Mesenteric fat pad (tissue), 1 donor: Measurements from ENCODE around the gene PTPRN2. TPM values are rescaled to one million over a fixed set of nuclear protein-coding genes. Genes with fewer than 3 reads are reported as not detected.
"Not testable (repeated sequence)": the region's sequence is repeated elsewhere in the genome, so short reads cannot be mapped to it uniquely, and the experiment has no call there.

ENCODE experiments used
- DNase-seq: peaks from one replicate; pipeline ENCODE4 v3.0.0-alpha.2; 2020; ENCODE audit warnings: low spot score
- total RNA-seq: library from RNA; stranded (reverse); fragmentation: NEBNext Ultra II Directional; extraction: Animal tissue kit (Norgen Biotek cat#: 25700); gene quantifications from one replicate; pipeline ENCODE4 v1.2.1, GENCODE V29; 2021
- donor health status: DM: yes; HTN: yes; CAD: no.

Gene PTPRN2
- total RNA-seq, 1 donor from 2014 or later = 2.6 TPM

DNA sequence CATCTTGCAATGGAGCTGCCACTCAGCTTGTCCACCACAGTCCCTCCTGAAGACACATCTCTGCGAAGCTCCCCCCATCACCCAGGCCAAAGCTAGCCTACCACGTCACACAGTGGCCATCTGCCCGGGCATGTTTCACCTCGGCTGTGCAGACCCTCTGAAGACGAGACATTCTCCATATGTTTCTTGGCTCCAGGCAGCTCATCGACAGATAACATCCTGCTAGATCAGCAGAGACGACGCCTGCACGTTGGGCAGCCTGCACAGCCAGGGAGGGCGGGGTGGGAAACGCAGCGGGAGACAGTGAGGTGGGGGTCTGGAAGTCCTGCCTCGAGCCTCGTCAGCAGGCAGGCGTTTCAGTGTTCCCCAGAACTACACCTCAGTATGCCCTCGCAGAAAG, 53.0 kb downstream of the PTPRN2 start:
- no peak for DNase-seq

DNA sequence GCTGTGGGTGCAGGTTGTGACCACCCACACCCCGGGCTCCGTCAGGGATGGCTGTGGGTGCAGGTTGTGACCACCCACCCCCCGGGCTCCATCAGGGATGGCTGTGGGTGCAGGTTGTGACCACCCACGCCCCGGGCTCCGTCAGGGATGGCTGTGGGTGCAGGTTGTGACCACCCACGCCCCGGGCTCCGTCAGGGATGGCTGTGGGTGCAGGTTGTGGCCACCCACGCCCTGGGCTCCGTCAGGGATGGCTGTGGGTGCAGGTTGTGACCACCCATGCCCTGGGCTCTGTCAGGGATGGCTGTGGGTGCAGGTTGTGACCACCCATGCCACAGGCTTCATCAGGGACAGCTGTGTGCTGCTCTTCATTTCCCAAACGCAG, 53.5 kb downstream of the PTPRN2 start:
- not testable (repeated sequence) for DNase-seq

DNA sequence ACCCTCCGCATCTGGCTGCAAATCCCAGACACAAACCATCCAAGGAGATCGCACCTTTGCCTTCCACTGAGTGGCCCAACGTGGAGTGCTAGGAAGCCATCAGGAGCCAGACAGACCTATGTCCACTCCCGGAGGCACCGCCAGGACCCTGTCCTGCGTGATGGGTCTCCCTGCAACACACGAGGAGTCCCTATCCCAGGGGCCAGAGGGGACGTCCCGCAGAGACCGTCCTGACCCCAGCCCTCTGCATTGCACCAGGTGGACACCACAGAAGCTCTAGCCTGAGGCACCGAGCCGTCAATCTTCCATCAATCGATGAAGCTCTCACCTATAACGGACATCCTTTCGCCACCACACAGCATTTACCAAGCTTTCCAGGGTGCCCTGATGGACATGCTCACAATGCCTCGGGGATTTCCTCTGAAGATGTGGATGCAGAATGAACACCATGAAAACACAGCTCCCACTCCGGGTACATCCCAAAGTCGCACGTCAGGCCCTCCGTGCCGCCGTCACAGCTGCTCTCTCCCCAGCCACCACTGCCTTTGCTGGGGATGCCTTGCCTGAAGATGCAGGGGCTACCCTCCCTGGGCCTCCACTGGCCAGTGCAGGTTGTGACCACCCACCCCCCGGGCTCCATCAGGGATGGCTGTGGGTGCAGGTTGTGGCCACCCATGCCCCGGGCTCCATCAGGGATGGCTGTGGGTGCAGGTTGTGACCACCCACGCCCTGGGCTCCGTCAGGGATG, 54.1 kb downstream of the PTPRN2 start:
- DNase-seq = no peak

DNA sequence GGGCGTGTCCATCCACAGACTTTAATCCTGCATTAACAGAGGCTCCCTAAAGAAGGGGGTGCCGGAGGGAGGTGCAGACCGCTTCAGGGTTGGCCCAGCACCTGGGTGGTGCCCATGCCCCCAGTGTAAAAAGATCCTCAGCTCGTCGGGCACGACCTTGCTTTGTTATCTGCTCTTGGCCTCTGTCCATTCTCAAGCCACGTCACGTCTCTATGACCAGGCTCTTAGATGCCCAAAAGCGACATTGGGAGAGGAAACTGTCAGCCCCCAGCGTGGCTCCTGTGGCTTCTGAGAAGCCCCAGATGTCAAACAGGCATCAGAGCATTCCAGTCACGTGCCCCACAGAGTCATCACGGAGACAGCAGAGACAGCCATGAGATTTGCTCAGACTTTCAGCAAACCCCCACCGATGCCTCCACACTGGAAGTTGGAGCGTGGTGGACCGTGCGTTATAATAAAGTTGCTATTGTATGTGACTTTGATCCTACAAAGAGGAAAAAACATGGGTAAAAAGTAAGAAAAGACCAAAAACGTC, 55.5 kb downstream of the PTPRN2 start:
- no peak for DNase-seq

DNA sequence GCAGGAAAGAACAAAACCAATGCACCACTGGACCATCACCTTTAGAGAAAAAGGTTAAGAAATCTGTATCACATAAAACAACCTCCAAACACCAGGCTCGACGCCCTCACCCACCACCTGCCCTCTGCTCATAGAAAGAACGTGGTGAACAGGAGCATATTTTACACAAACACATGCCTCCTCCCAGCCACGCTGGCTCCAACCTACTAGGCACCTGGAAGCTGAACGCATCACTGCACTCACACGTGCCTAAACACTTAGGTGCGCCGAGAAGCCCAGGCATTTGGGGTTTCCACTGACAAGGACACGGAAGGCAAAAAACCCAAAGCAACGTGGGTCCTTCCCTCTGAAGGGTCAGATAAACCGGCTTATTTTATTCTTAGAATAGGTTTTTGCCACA, 56.0 kb downstream of the PTPRN2 start:
- no peak for DNase-seq

DNA sequence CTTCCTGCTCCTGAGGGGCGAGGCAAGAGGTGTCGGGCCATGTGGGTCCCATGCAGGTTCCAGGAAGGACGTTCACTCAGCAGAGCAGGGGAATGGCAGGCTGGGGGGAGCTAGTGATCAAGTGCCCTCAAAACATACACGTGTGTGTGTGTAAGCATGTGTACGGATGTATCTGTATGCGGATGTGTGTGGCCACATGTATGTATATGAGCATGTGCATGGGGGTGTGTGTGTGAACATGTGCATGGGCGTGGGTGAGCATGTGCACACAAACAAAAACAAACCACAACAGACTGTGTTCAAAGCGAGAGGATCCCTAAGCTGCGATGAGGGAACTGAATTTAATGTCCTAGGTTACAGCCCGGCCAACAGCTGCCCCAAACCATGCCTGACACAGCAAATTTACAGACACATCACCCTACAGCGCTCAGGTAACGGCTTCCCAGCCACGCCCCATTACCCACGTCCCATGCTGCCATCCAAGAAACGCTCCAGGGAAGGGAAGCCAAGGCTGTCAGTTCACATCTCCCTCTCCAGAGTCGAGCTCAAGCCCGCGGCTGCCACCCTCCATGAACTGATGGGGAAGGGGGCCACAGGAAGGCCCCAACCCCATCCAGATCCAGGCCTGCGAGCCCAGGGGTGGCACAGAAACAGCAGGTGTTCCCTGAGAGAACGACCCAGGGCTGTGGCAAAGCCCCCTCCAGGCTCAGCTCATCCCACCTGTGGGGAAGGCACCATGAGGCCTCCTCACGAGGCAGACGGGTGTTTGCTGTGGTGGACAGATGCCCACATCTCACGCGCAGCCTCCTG, 56.6 kb downstream of the PTPRN2 start:
- no peak for DNase-seq

DNA sequence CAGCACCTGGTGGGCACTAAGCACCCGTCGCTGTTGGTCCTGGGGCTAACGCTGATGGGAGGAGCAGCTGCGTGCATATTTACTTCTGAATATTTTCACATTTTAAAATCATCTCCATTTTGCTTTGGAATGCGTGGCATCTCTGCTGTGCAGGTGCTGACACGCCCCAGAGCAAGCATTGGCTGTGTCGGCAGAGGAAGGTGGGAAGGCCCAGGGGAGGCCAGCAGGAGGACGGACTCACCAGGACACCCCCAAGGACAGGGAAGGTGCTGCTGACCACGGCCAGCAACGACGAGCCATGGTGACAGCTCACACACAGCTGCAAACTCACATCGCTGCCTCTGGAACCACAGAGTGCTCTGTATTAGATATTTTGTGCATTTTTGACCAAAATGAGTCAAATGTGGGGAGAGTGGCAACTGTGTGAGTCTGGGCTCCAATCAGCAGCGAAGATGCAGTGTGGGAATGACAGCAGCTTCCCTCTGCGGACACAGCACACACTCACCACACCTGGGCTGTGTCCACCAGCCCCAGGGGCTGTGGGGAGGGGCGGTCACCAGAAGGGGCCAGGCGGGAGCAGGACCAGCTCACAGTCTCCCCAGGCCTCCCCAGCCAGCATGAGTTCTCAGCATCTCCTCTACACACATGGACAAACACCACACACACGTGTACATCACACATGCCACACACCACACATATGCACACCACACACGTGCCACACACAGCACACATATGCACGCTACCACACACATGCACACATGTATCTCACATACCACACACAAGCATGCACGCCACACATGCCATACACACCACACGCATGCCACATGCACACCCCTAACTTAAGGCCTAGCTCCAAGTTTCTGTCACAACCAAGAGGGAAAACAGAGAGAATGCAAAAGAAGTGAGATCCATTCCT, 58.2 kb downstream of the PTPRN2 start:
- DNase-seq = no peak

DNA sequence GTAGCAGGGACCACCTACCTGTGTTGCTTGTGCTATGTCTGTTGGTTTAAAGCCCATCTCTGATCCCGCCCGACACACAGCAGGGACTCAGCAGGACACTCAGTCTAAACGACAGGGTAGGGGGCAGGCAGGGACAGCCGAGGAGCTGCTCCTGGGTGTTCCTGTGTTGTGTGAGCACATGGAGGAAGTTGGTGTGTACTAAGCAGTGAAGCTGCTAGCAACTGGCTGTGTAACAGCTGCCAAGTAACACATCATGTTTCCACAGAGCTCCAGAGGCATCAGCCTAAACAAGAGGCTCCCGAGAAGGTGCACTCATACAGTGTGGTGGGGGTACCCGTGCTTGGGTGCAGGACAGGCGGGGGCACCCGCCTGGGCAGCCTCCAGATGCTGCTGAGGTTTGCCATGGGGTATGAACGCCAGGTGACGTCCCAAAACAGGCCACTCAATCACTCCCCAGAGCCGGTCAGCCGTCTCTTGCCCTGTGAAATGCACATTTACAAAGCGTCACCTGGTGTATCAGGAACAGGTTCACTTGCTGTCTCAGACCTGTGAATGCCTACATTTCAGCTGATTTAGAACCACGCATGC, 59.6 kb downstream of the PTPRN2 start:
- DNase-seq = no peak

DNA sequence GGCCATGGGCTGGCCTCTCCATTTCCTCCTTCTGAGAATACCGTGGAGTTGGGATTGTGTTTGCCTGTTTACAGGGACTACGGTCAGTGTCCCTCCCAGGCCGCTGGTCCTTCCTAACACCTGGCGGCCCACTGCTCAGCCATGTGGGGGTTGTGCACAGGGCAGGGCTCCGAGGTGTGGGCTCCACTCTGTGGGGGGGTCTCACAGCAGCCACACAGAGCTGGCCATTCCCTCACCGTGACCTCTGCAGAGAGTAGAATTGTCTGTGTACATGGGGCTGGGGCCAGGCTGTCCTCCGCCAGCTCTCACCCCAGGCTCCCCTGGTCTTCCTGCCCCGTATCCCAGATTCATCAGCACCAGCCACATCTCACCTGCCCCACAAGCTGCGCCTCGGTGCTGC, 60.1 kb downstream of the PTPRN2 start:
- DNase-seq = no peak

DNA sequence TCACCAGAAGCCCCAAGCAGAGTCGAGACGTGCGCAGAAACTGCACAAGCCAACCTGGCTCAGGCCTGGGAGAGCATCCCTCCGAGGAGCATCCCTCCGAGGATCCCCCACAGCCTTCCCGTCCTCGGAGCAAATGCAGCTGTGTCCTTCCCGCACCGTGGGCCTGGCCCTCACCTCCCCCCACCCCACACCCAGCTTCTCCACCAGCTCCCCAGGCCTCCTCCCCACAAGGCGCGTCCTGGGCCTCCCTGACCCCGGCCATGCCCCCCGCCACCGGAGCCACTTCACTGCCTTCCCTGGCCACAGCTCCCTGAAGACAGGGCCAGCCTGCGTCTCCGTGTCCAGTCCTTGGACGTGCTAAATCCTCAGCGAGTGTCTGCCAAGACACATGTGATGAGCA, 60.6 kb downstream of the PTPRN2 start:
- DNase-seq = no peak

DNA sequence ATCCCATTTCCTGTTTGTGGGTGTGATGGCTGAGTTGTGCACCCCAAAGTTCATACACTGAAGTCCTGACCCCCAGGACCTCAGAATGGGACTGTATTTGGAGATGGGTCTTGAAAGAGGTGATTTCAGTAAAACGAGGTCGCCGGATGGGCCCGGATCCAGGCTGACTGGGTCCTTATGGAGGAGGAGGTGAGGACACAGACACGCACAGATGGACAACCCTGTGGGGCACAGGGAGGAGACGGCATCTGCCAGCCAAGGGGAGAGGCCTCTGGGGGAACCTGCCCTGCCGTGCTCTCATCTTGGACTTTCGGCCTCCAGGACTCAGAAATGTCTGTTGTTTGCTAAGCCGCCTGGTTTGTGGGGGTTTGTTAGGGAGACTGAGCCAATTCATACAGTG, 61.1 kb downstream of the PTPRN2 start:
- no peak for DNase-seq

DNA sequence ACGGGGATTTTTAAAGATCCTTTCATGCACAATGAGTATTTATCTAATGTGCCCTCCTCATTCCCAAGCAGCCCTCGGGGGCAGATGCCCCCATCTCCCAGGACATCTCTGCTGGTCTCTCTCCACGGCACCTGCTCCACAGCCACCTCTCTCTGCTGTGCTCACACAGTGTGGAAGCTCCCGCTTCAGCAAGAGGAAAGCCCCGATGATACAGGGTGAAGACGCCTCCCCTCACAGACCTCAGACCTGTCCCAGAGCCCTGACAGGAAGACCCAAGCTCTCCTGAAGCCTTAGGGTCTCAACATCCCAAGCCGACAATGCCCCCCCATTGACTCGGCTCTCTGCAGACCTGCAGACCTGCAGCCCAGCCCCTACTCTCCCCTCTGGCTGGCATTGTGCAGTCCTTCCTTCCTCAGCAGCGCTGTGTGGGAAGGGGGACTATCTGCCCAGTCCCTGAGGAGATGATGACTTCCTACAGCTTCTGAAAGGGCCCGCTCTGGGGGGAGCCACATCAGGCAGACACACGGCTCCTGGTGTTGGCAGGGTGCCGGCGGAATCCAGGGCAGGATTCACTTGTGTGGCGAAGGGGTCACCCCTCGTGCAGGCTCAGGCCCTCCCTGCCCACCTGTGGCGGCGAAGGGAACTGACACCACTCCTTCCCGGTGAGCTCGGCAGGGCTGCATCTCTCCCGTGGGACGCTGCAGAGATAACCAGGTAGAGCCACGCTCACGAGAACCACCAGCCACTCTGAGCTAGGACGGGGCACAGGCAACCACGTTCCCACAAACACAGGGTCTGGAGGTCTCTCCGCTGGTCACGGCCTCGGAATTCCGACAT, 61.8 kb downstream of the PTPRN2 start:
- DNase-seq = no peak

DNA sequence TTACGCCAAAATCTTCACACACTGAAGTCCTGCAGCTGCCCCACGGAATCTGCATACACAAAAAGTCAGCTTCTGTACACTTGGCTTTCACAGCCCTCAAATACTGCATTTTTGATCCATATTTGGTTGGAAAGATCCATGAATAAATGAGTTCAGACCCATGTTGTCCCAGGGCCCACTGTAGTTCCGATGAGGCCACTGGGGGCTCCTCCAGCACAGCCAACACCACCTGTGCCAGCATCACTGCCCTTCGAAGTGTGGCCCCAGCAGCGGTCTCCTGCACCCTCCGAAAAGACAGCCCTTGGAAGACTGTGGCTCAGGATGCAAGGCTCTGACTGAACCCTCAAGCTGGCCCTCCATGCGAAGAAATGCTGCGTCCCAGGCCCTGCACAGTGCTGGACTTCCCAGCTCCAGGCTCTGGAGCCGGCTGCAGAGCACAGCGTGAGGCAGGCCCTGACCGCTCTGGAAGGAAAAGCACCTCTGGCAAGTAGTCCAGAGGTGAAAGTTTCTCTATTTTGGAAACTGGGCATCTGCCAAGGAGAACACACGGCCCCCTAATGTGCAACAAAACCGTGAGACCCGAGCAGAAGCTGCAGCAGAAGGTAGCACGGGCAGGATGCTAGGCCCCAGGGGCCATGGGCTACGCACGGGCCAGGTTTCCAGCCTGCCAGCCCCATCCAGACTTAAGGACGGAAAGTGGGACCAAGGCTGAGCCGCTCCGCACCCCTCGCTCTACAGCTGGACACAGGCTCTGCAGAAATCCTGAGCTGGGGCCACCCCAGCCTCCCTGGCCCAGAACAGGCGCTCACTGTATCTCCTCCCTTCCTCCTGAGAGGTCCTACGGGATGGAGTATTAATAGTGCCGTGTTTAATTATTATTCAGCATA, 62.6 kb downstream of the PTPRN2 start:
- DNase-seq = no peak

DNA sequence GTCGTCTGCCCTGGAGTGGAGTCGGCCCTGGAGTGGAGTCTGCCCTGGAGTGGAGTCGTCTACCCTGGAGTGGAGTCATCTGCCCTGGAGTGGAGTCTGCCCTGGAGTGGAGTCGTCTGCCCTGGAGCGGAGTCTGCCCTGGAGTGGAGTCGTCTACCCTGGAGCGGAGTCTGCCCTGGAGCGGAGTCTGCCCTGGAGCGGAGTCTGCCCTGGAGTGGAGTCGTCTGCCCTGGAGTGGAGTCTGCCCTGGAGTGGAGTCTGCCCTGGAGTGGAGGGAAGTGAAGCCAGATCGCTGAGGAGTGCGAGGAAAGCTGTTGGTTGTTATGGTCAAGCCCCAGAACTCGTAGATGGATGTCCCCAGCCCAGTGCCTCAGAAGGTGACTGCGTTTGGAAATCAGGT, 63.3 kb downstream of the PTPRN2 start:
- not testable (repeated sequence) for DNase-seq

DNA sequence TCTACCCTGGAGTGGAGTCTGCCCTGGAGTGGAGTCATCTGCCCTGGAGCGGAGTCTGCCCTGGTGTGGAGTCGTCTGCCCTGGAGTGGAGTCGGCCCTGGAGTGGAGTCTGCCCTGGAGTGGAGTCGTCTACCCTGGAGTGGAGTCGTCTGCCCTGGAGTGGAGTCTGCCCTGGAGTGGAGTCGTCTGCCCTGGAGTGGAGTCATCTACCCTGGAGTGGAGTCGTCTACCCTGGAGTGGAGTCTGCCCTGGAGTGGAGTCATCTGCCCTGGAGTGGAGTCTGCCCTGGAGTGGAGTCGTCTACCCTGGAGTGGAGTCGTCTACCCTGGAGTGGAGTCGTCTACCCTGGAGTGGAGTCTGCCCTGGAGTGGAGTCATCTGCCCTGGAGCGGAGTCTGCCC, 63.7 kb downstream of the PTPRN2 start:
- DNase-seq = not testable (repeated sequence)

DNA sequence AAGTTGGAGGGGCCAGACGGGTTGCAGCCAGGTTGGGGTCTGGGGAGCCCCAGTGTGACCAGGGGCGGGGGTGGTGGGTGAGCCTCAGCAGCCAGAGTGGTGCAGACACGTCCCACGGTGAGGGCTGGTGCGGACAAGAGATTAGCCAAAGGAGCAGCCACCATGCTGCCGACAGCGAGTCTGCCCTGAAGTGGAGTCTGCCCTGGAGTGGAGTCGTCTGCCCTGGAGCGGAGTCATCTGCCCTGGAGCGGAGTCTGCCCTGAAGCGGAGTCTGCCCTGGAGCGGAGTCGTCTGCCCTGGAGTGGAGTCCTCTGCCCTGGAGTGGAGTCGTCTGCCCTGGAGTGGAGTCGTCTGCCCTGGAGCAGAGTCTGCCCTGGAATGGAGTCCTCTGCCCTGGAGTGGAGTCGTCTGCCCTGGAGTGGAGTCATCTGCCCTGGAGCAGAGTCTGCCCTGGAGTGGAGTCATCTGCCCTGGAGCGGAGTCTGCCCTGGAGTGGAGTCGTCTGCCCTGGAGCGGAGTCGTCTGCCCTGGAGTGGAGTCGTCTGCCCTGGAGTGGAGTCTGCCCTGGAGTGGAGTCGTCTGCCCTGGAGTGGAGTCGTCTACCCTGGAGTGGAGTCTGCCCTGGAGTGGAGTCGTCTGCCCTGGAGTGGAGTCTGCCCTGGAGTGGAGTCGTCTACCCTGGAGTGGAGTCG, 64.3 kb downstream of the PTPRN2 start:
- not testable (repeated sequence) for DNase-seq

DNA sequence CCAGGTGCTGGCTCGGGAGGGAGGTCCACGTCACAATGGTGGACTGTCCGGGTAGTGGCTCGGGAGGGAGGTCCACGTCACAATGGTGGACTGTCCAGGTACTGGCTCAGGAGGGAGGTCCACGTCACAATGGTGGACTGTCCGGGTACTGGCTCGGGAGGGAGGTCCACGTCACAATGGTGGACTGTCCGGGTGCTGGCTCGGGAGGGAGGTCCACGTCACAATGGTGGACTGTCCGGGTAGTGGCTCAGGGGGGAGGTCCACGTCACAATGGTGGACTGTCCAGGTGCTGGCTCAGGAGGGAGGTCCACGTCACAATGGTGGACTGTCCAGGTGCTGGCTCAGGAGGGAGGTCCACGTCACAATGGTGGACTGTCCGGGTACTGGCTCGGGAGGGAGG, 65.8 kb downstream of the PTPRN2 start:
- DNase-seq = not testable (repeated sequence)

DNA sequence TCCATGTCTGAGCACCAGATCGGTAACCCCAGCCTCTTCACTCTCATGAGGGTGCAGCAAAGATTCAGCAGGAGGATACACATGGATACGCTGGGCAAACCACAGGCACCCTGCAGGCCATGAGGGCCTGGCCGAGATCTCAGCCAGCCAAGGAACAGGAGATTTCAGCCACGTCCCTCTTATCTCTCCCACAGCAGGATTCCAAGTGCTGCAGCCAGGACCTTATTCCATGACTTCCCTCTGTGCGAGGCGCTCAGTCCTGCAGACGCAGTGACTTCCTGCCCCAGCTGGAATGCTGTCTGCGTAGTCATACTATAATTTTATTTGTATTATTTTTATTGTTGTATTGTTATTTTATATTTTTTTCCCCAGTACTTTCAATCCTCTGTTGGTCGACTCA, 66.8 kb downstream of the PTPRN2 start:
- DNase-seq = no peak
